ENCODE data around the gene THEMIS. TPM values are rescaled to one million over a fixed set of nuclear protein-coding genes. Genes with fewer than 3 reads are reported as not detected.

THEMIS gene
- total RNA-seq, 4 donors from 2014 or later: 1.1 to 6.0 (median 3.9) TPM

- WGBS, 2 donors (ENCODE audit: low coverage in 1 of 2): 55 to 59% methylated on average over 5 of the region's 5 CpGs
- Histone ChIP-seq H3K27ac (no peak overlapping the region), H3K4me3 (no peak overlapping the region), H3K27me3 (no peaks in the 10 kb centered on the region), H3K36me3 (no peaks in the 10 kb centered on the region), H3K4me1 (peaks cover 0 to 11% (median 0%) of the 10 kb centered on the region in 4 donors), H3K9me3 (no peaks in the 10 kb centered on the region)
- in situ Hi-C loops (cut with MboI; ENCODE audit: low pct_ligation_motif_present in 1 of 4, low pct_unique_long_range_greater_than_20kb in 1 of 4, low sequenced_read_pairs in 3 of 4) (no loop called here), intact Hi-C loops (cut with DNase I; ENCODE audit: low total_unique reads) (no loop called here)
- no peak for TF ChIP-seq POLR2A (IDR thresholded peaks at IDR 0.05)
- no peak for TF ChIP-seq EP300 (IDR thresholded peaks at IDR 0.05; ENCODE audit: low read depth)
- TF ChIP-seq POLR2AphosphoS5 (IDR thresholded peaks at IDR 0.05): no peak
- TF ChIP-seq CTCF (IDR thresholded peaks at IDR 0.05): no peak
- no peak for DNase-seq
Measured at GRCh38 chr6:127941228-127941627, 40.4 kb upstream of the THEMIS start.

- Histone ChIP-seq H3K4me1 (peaks cover 0 to 11% (median 0%) of the 10 kb centered on the region in 4 donors), H3K4me3 (no peak overlapping the region), H3K27ac (peak overlapping the region in 1 of 4 donors; percentile 21), H3K9me3 (no peaks in the 10 kb centered on the region), H3K36me3 (no peaks in the 10 kb centered on the region), H3K27me3 (no peaks in the 10 kb centered on the region)
- TF ChIP-seq POLR2A (IDR thresholded peaks at IDR 0.05) (no peak), POLR2AphosphoS5 (IDR thresholded peaks at IDR 0.05) (no peak), CTCF (IDR thresholded peaks at IDR 0.05) (no peak), EP300 (IDR thresholded peaks at IDR 0.05; ENCODE audit: low read depth) (no peak)
- in situ Hi-C loops (cut with MboI; ENCODE audit: low pct_ligation_motif_present in 1 of 4, low pct_unique_long_range_greater_than_20kb in 1 of 4, low sequenced_read_pairs in 3 of 4): no loop called here
- 19 to 33% methylated on average over 3 of the region's 3 CpGs for whole genome bisulfite sequencing, 2 donors (ENCODE audit: low coverage in 1 of 2)
- intact Hi-C loops (cut with DNase I; ENCODE audit: low total_unique reads): no loop called here
- DNase-seq: no peak
Measured at GRCh38 chr6:127939442-127940066, 38.7 kb upstream of the THEMIS start.

- Histone ChIP-seq H3K9me3 (no peaks in the 10 kb centered on the region), H3K4me3 (no peak overlapping the region), H3K4me1 (peaks cover 0 to 11% (median 0%) of the 10 kb centered on the region in 4 donors), H3K36me3 (no peaks in the 10 kb centered on the region), H3K27ac (no peak overlapping the region), H3K27me3 (no peaks in the 10 kb centered on the region)
- intact Hi-C loops (cut with DNase I; ENCODE audit: low total_unique reads): no loop called here
- DNase-seq: no peak
- TF ChIP-seq CTCF (IDR thresholded peaks at IDR 0.05) (no peak), EP300 (IDR thresholded peaks at IDR 0.05; ENCODE audit: low read depth) (no peak), POLR2AphosphoS5 (IDR thresholded peaks at IDR 0.05) (no peak), POLR2A (IDR thresholded peaks at IDR 0.05) (no peak)
- in situ Hi-C loops (cut with MboI; ENCODE audit: low pct_ligation_motif_present in 1 of 4, low pct_unique_long_range_greater_than_20kb in 1 of 4, low sequenced_read_pairs in 3 of 4): no loop called here
Measured at GRCh38 chr6:127938701-127939100, 37.8 kb upstream of the THEMIS start.

- no peak for DNase-seq
- no peaks in the 10 kb centered on the region for H3K27me3 ChIP-seq
- intact Hi-C loops (cut with DNase I; ENCODE audit: low total_unique reads): no loop called here
- no peak overlapping the region for H3K27ac ChIP-seq
- no peak for TF ChIP-seq EP300 (IDR thresholded peaks at IDR 0.05; ENCODE audit: low read depth)
- no peak for TF ChIP-seq POLR2A (IDR thresholded peaks at IDR 0.05)
- TF ChIP-seq POLR2AphosphoS5 (IDR thresholded peaks at IDR 0.05): no peak
- TF ChIP-seq CTCF (IDR thresholded peaks at IDR 0.05): no peak
- peaks cover 0 to 6% of the 10 kb centered on the region in 2 donors for H3K9me3 ChIP-seq
- H3K4me3 ChIP-seq: no peak overlapping the region
- in situ Hi-C loops (cut with MboI; ENCODE audit: low pct_ligation_motif_present in 1 of 4, low pct_unique_long_range_greater_than_20kb in 1 of 4, low sequenced_read_pairs in 3 of 4): no loop called here
- H3K4me1 ChIP-seq: peaks cover 0 to 11% (median 0%) of the 10 kb centered on the region in 4 donors
- no peaks in the 10 kb centered on the region for H3K36me3 ChIP-seq
Measured at GRCh38 chr6:127937747-127938146, 36.9 kb upstream of the THEMIS start.
